NB4 (cell line): ENCODE measurements around the gene RELT.

Experiments used
- CTCF ChIP-seq: IDR thresholded peaks from one replicate; pipeline ENCODE4 v1.5.1; 2012; ENCODE audit warnings: low read depth, low read length
- POLR2A ChIP-seq: IDR thresholded peaks from 2 replicates; pipeline ENCODE4 v1.6.1; 2011; ENCODE audit warnings: mild to moderate bottlenecking; ENCODE audit not compliant: insufficient read length; ENCODE audit errors: extremely low read depth

GRCh38 chr11:73439002-73439843 is 63.0 kb downstream of the RELT start:
- no peak for TF ChIP-seq CTCF
- no peak for TF ChIP-seq POLR2A
